Osteoblast (primary cell): Measurements from ENCODE around the gene PLXNA4. TPM values are rescaled to one million over a fixed set of nuclear protein-coding genes. Genes with fewer than 3 reads are reported as not detected.

Experiments used
- DNase-seq: peaks from one replicate; pipeline ENCODE4 v3.0.0; 2011; ENCODE audit warnings: low spot score, mixed read lengths; ENCODE audit not compliant: insufficient read length; ENCODE audit errors: missing footprints
- H2AFZ ChIP-seq: 2 replicates; pipeline ENCODE4 v1.6.0; 2011; ENCODE audit warnings: mild to moderate bottlenecking, low read length
- H3K27ac ChIP-seq: 2 replicates; pipeline ENCODE4 v1.5.1; 2011; ENCODE audit warnings: mild to moderate bottlenecking, low read depth, low read length, moderate library complexity
- H3K27me3 ChIP-seq: 2 replicates; pipeline ENCODE4 v1.6.0; 2012; ENCODE audit warnings: mild to moderate bottlenecking, control low read depth, inconsistent platforms, low read length, moderate library complexity; ENCODE audit not compliant: insufficient read depth
- H3K36me3 ChIP-seq: 2 replicates; pipeline ENCODE4 v1.5.1; 2011; ENCODE audit warnings: mild to moderate bottlenecking, low read length, control low read depth, moderate library complexity; ENCODE audit not compliant: insufficient read depth
- H3K4me1 ChIP-seq: 2 replicates; pipeline ENCODE4 v1.5.1; 2011; ENCODE audit warnings: mild to moderate bottlenecking, low read length, control low read depth, moderate library complexity; ENCODE audit not compliant: insufficient read depth
- H3K4me2 ChIP-seq: 2 replicates; pipeline ENCODE4 v1.6.0; 2011; ENCODE audit warnings: mild to moderate bottlenecking, low read length; ENCODE audit not compliant: insufficient read depth
- H3K4me3 ChIP-seq: fragments of 200-600 bp; sonication (generic); 3 replicates; pipeline ENCODE4 v1.5.1; 2012; ENCODE audit warnings: mild to moderate bottlenecking, low read length, inconsistent platforms; ENCODE audit not compliant: insufficient read depth
- H3K79me2 ChIP-seq: 2 replicates; pipeline ENCODE4 v1.6.0; 2012; ENCODE audit warnings: mild to moderate bottlenecking, low read length, control low read depth, inconsistent platforms; ENCODE audit not compliant: insufficient read depth
- H3K9me3 ChIP-seq: 2 replicates; pipeline ENCODE4 v1.5.1; 2011; ENCODE audit warnings: low read depth, low read length, control low read depth
- H4K20me1 ChIP-seq: 2 replicates; pipeline ENCODE4 v1.6.0; 2012; ENCODE audit warnings: mild to moderate bottlenecking, low read length, control low read depth; ENCODE audit not compliant: insufficient read depth
- total RNA-seq: library from RNA; depleted of rRNA; stranded (reverse); fragments of >200 nt; gene quantifications from 2 replicates; pipeline ENCODE4 v1.2.3, GENCODE V29; 2012
- TF ChIP-seq, protein P1 (sequence below): IDR thresholded peaks from 2 replicates; pipeline ENCODE4 v1.5.1; 2011; ENCODE audit warnings: mild to moderate bottlenecking, low read depth, low read length, moderate library complexity; ENCODE audit errors: extremely low read depth

PLXNA4 gene
- total RNA-seq, 1 donor, result 4.3 TPM

DNA sequence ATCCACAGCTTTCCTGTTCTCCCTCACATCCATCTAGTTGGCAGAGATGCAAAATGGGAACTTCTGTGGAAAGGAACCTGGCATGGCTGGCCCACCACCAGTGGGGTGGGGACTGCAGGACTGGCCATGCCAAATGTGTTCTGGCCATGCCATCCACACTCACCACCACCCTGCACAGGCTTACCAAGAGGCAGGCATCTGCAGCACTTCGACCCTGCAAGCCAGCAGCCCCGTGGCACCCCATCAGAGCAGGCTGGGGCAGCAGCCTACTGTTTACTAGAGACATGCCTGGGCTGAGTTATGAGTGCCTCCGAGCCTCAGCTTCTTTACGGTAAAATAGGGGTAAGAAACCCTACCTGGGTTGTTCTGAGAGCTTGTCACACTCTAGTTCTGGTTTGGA is 313.1 kb downstream of the PLXNA4 start:
- peaks cover 3% of the 10 kb centered on the region for H3K27me3 ChIP-seq
- H3K9me3 ChIP-seq, result no peaks in the 10 kb centered on the region
- TF ChIP-seq, protein P1, sequence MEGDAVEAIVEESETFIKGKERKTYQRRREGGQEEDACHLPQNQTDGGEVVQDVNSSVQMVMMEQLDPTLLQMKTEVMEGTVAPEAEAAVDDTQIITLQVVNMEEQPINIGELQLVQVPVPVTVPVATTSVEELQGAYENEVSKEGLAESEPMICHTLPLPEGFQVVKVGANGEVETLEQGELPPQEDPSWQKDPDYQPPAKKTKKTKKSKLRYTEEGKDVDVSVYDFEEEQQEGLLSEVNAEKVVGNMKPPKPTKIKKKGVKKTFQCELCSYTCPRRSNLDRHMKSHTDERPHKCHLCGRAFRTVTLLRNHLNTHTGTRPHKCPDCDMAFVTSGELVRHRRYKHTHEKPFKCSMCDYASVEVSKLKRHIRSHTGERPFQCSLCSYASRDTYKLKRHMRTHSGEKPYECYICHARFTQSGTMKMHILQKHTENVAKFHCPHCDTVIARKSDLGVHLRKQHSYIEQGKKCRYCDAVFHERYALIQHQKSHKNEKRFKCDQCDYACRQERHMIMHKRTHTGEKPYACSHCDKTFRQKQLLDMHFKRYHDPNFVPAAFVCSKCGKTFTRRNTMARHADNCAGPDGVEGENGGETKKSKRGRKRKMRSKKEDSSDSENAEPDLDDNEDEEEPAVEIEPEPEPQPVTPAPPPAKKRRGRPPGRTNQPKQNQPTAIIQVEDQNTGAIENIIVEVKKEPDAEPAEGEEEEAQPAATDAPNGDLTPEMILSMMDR, result no peak
- H3K36me3 ChIP-seq, result no peaks in the 10 kb centered on the region
- H3K4me3 ChIP-seq, result no peak overlapping the region
- H3K4me2 ChIP-seq, result no peak overlapping the region
- no peak for DNase-seq
- no peaks in the 10 kb centered on the region for H3K79me2 ChIP-seq
- no peaks in the 10 kb centered on the region for H4K20me1 ChIP-seq
- no peak overlapping the region for H2AFZ ChIP-seq
- no peaks in the 10 kb centered on the region for H3K4me1 ChIP-seq
- H3K27ac ChIP-seq, result no peak overlapping the region

DNA sequence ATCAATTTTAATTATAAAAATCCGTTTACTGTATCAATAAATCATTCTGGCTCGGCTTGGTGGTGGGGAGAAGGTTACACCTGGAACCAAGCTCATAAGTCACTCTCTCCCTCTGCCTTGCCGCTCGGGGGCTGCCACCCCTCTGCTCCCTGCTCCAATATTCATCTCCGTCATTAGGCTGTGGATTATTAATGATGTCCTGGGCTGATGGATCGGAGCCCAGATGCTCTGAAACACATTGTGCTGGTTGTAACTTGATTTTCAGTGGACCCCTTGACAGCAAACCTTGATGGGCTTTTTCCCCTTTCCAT is 314.2 kb downstream of the PLXNA4 start:
- peaks cover 3% of the 10 kb centered on the region for H3K27me3 ChIP-seq
- no peak for DNase-seq
- H3K79me2 ChIP-seq, result no peaks in the 10 kb centered on the region
- no peak overlapping the region for H3K4me2 ChIP-seq
- TF ChIP-seq, protein P1, result no peak
- no peak overlapping the region for H2AFZ ChIP-seq
- H3K36me3 ChIP-seq, result no peaks in the 10 kb centered on the region
- H3K4me1 ChIP-seq, result no peaks in the 10 kb centered on the region
- H4K20me1 ChIP-seq, result no peaks in the 10 kb centered on the region
- no peaks in the 10 kb centered on the region for H3K9me3 ChIP-seq
- no peak overlapping the region for H3K4me3 ChIP-seq
- H3K27ac ChIP-seq, result no peak overlapping the region

DNA sequence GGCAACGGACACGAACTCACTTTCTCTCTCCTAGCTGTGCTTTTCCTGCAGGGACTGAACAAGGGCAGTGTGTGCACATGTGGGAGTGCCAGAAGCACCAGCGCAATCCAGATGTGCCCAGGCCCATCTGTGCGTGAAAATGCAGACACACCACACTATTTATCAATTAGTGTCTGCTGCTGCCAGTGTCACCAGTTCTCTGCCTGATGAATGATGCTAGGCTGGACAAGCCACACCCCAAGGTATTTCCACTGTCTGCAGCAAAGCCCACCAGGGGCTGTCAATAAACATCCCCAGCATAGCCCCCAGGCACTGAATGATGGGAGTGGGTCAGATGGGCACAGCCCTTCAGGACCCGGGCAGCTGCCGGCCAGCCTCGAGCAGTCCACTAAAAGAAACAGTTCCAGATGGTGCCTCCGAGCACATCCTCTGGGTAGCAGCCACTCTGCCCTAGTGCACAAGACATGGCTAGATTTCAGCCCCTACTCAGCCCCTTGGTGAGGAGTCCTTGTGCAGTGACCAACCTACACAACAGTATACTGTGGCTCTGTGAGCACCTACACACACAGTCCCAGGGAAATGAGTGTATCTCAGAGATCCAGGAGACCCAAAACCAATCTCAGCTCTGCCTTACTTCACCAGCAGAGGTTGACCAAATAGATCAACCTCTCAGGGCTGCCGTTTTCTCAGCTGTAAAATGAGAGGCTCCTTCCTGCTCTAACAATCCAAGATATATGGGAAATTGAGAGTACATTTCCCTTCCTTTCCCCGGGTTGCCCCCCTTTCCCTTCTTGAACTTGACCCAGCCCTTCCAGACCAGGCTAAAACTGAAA is 314.7 kb downstream of the PLXNA4 start:
- Histone ChIP-seq H3K9me3 (no peaks in the 10 kb centered on the region), H3K79me2 (no peaks in the 10 kb centered on the region), H3K36me3 (no peaks in the 10 kb centered on the region), H3K4me1 (no peaks in the 10 kb centered on the region), H3K4me3 (no peak overlapping the region), H4K20me1 (peaks cover 3% of the 10 kb centered on the region), H3K4me2 (no peak overlapping the region), H3K27me3 (peaks cover 3% of the 10 kb centered on the region), H2AFZ (no peak overlapping the region), H3K27ac (no peak overlapping the region)
- DNase-seq, result no peak
- TF ChIP-seq, protein P1, result no peak

DNA sequence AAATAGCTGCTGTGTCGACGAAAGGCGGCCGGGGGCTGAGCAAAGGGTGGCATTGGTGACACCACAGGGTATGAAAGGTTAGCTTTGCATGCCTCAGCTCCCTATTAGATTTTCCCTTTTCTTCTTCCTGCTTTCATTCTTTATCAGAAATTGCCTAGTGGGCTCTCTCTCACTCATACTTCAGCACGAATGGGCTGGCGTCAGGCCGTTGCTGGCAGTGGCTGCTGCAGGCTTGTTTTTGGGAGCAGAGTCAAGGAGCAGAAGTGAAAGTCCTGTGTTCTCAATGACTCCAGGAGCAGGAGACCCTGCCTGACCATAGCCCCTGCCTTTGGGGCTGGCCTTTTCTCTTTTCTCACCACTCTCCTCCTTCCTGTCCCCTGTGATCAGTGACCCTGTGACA is 318.0 kb downstream of the PLXNA4 start:
- Histone ChIP-seq H3K36me3 (no peaks in the 10 kb centered on the region), H3K27me3 (peaks cover 3% of the 10 kb centered on the region), H3K4me1 (no peaks in the 10 kb centered on the region), H3K27ac (no peak overlapping the region), H3K9me3 (no peaks in the 10 kb centered on the region), H4K20me1 (peaks cover 3% of the 10 kb centered on the region), H3K79me2 (no peaks in the 10 kb centered on the region), H3K4me2 (no peak overlapping the region), H3K4me3 (no peak overlapping the region), H2AFZ (no peak overlapping the region)
- TF ChIP-seq, protein P1, result no peak
- no peak for DNase-seq
